Hepatocyte (in vitro differentiated cells): ENCODE results near the gene PDSS2.

Source experiments
- CTCF ChIP-seq: fragments of 200-600 bp; sonication (generic); IDR thresholded peaks from 2 replicates; pipeline ENCODE4 v1.5.1; 2016; ENCODE audit warnings: antibody characterized with exemption, mild to moderate bottlenecking; ENCODE audit not compliant: poor library complexity
- EZH2 ChIP-seq: fragments of 200-600 bp; sonication (generic); IDR thresholded peaks from 2 replicates; pipeline ENCODE4 v1.6.1; 2016; ENCODE audit warnings: antibody characterized with exemption, mild to moderate bottlenecking, borderline replicate concordance
- EZH2phosphoT487 ChIP-seq: fragments of 200-600 bp; sonication (generic); IDR thresholded peaks from one replicate; pipeline ENCODE4 v1.6.1; 2018; ENCODE audit warnings: antibody characterized with exemption, mild to moderate bottlenecking, low read depth, moderate library complexity; ENCODE audit not compliant: unreplicated experiment, severe bottlenecking

- no peak for TF ChIP-seq CTCF
- TF ChIP-seq EZH2, result no peak
- TF ChIP-seq EZH2phosphoT487, result no peak
These were observed 254.0 kb downstream of the PDSS2 start for GRCh38 chr6:107205058-107205998.
